Tibial nerve (tissue), 4 donors: ENCODE results near the gene PDCD1.

ENCODE experiments used
- CTCF ChIP-seq, 5 experiments: fragments of 200-600 bp in 3 of 5; fragments of 450-650 bp in 2 of 5; sonication (generic) in 3 of 5; IDR thresholded peaks; one replicate each; pipeline ENCODE4 v1.5.1; 2016 to 2019; ENCODE audit warnings: antibody characterized with exemption in 5 of 5, mild to moderate bottlenecking in 3 of 5, moderate library complexity in 2 of 5
- EP300 ChIP-seq, 2 donors: sonication (generic); formaldehyde crosslinking; IDR thresholded peaks; one replicate each; pipeline ENCODE4 v1.6.1; 2017; ENCODE audit warnings: antibody characterized with exemption in 2 of 2, mild to moderate bottlenecking in 1 of 2
- POLR2A ChIP-seq, 2 donors: fragments of 450-650 bp; IDR thresholded peaks; one replicate each; pipeline ENCODE4 v1.6.1; 2017; ENCODE audit warnings: antibody characterized with exemption in 2 of 2, mild to moderate bottlenecking in 2 of 2, moderate library complexity in 2 of 2

- TF ChIP-seq CTCF (IDR thresholded peaks at IDR 0.05) (no peak), POLR2A (IDR thresholded peaks at IDR 0.05) (no peak), EP300 (IDR thresholded peaks at IDR 0.05) (no peak)
Observed at GRCh38 chr2:241871538-241872312, 13.0 kb upstream of the PDCD1 start.
